Renal pelvis (tissue), 4 donors: Measurements from ENCODE around the gene RAB11B. TPM values are rescaled to one million over a fixed set of nuclear protein-coding genes. Genes with fewer than 3 reads are reported as not detected.
A peak's percentile ranks its signal among the peaks of the same experiment; 100 is the strongest.
"Not testable (repeated sequence)": the region's sequence is repeated elsewhere in the genome, so short reads cannot be mapped to it uniquely, and the experiment has no call there.

Experiments
- DNase-seq: peaks from one replicate; pipeline ENCODE4 v3.0.0-alpha.2; 2013
- polyA plus RNA-seq, 3 donors: library from polyadenylated mRNA; unstranded; fragments of 120-200 nt; gene quantifications; one replicate each; pipeline ENCODE4 v1.2.1, GENCODE V29; 2013; ENCODE audit not compliant: insufficient read length in 3 of 3

Gene RAB11B
- polyA plus RNA-seq, 3 donors = 161 to 180 (median 175) TPM

DNA sequence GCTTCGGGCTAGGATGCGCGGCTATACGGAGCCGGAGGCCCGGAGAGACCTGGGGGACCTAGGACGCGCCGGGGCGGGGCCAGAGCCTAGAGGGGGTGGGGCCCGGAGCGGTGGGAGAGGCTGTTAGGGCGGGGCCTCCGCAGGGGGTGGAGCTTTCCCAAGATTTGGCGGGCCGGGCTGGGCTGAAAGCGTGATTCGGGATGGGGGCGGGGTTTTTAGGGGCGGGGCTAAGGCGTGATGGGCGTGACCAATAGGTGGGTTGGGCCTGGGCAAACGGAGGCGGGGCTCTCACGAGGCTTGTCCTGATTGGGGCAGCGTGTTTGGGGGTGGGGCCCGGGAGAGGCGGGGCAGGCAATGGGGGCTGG, 439 bp downstream of the RAB11B start:
- peak; percentile 86 for DNase-seq

DNA sequence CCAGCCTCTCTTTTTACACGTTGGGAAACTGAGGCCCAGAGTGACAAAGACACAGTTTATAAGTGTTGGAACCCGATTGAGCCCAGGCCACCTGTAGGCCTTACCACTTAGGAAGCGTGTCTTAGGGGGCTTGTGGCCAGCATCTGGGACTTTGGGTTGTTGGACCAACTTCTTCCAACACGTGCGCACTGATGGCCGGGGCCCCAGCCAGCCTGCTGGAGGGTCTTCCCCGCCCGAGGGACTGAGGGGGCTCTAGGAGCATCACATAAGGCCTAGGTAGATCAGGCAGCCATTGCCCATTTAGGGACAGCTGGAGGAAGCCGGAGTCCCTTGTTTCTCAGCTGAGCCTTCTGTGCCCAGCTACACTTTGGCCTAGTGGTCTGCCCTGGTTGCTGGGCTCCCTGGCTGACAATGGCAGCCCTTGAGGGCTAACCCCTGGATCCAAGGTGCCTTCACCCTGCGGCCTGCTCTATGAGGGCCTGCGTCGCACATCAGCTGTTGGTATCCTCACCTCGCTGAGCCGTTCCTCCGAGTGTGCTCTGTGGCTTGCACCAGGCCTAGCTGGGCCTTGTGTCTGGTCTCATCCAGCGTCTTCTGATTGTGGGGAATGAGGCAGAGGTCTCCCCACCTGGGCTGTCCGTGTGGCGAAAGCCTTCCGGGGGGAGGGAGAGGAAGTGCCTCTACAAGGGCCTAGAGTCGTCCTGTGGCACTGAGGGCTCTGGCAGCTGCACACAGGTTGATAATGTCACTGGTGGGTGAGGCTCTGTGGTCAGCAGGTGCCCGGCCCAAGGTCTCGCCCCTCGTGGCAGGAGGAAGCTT, 1.2 kb downstream of the RAB11B start:
- DNase-seq = no peak

DNA sequence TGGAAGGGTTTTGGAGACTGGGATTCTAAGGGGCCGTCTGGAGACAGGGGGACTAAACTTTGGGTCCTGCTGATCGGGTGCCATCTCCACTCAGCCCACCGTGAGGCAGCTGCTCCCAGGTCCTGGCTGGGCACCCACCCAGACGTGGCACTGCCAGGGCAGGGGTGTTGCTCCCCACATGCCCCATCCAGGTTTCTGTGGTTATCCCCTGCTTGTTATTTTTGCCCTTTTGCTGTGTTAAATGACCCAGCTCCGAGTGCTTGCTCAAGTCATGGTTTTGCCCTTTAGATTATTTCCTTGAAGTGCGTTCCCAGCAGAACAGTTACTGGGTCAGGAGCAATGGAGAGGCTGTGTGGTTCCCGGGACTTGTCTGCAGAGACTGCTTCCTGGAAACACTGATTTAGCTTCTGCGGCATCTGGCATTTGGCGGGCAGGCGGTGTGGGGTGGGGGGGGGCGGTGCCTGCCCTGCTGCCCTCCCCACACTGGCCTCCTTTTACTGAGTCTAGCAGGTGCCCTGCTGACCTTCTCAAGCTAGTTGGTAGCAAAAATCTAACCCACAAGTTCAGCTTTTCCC, 1.9 kb downstream of the RAB11B start:
- no peak for DNase-seq

DNA sequence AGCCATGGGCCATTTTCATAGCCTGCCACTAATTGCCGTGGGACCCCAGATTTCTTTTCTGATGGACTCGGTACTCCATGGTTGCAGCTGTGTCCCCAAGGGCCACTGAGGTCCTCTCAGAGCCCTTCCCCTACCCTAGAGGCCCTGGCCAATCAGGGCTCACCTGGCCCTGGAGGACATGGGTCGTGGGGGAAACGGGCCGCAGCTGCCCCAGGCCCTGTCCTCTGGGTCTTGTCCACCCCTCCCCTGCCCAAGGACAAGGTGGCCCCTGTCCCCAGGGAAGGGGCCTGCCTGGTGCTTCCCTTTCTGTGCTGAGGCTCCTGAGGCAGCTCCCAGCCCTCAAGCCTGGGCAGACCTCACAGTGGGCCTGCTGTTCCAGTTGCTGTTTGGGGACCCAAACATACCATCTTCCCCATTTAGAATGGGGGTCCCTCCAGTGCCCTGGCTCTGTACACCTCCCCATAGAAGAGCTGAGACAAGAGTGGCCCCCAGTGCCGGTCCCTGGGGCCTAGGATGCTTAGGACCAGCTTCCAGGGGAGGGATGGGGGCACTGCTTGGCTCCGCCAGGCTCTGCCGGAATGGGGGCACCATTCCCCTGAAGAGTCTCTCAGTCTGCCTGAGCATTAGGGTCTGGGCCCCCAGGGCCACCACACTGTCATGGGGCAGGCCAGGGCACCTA, 3.2 kb downstream of the RAB11B start:
- no peak for DNase-seq

DNA sequence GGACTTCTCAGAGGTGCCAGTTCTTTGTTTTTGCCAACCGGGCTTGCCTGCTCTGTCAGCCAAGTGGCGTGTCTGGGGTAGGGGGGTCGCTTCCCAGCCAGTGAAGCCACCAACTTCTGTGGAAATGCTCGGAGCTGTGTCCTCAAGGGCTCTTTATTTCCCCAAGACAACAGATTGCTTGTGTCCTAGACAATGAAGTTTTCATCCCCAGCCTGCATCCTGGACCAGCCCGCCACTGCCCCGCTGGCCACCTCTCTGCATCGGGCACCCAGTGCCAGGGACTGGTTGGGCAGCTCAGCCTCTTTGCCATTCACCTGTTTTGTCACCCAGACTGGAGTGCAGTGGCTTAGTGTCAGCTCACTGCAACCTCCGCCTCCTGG, 3.7 kb downstream of the RAB11B start:
- no peak for DNase-seq

DNA sequence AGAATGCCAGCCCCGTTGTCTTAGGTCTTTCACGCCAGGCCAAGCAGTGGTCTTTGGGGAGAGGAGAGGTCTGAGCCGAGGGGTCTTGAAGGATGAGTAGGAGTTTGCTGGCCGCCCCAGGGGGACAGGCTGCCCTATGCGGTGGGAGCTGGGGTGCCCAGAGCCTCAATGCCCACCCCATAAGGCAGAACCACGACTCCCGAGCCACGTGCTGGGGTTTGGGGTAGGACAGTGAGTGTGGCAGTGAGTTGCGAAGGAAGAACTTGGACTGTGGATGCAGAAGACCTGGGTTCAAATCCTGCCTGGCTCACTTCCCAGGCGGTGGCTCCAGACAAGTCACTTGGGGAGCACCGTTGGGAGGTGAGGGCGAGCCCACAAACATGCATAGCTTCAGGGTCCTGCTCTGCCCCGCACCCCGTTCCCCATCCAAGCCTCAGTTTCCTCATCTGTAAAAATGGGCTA, 5.5 kb downstream of the RAB11B start:
- DNase-seq = no peak

DNA sequence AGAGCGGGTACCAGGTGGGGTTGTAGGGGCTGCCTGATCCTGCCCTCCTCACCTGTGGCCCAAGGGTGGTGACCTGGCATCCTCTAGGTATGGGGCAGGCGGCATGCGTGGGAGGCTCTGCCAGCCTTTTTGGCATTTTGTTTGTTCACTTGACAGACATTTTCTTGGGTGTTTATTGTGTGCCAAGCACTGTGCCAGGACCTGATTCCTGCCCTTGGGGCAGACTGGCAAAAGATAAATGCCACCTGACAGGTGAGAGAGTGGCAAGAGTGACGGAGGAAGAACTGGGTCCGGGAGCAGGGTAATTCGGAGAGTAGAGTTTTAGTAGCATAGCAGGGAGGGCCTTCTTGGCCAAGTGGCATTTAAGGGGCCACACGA, 6.0 kb downstream of the RAB11B start:
- DNase-seq = no peak

DNA sequence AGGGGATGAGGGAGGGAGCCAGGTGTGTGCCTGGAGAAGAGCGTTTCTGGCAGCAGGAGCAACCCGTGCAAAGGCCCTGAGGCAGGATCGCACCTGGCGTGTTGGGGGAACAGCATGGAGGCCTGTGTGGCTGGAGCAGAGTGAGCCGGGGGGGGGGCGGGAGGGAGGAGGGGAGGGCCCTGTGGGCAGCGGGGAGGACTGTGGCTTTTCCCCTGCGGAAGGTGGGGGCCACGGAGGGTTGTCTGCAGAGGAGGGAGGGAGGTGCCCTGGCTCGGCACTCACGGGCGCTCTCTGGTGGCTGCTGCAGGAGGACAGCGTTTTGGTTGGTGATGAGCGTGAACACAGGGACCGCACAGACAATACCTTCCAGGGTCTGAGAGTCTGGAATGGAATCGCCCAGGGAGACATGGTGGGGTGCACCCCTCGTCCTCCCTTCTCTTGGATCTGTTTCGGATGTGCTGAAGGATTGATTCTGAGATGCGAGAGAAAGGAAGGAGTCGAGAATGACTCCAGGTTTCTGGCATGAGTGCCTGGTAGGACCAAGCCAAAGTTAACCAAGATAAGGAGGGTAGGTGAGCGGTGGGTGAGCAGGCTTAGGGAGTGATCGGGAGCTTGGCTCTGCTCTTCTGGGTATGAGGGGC, 6.5 kb downstream of the RAB11B start:
- DNase-seq = no peak

DNA sequence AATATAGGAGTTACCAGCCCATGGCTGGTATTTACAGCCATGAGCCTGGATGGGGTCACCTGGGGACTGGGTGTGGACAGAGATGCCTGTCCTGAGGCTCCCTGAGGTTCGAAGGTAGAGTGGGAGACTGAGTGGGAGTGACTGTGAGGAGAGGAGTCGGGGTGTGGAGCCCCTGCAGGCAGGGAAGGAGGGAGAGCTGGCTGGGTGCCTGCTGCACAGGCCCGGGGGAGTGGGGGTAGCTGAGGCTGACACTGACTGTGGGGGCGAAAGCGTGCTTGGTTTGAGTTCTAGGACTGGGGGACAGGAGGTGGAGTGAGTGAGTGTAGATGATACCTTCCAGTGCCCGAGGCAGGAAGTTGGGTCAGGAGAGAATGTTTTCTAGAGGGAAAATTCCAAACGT, 7.1 kb downstream of the RAB11B start:
- no peak for DNase-seq

DNA sequence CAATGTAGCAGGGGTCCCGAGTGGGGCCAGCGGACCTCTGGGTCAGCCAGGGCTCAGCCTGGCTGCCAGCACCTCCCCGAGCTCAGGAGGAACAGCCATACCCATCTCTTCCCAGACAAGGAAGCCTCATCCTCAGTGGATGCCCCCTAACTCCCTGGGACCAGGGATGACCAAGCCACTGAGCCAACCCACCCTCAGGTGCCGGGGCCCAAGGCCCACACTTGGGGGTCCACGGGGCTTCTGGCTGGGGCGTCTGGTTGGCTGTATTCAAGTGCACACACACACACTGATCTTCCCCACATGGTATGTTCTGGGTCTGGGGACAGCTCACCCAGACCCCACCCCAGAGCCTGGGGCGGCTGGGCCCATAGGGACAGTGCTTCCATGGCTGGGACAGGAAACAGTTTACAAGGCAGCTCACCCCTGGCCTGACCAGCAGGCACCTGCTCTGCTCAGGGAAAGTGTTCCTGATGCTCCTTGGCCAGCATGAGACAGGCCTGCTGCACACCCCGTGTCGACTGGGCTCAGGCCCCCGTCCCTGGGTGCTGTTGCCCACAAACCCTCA, 7.7 kb downstream of the RAB11B start:
- no peak for DNase-seq

DNA sequence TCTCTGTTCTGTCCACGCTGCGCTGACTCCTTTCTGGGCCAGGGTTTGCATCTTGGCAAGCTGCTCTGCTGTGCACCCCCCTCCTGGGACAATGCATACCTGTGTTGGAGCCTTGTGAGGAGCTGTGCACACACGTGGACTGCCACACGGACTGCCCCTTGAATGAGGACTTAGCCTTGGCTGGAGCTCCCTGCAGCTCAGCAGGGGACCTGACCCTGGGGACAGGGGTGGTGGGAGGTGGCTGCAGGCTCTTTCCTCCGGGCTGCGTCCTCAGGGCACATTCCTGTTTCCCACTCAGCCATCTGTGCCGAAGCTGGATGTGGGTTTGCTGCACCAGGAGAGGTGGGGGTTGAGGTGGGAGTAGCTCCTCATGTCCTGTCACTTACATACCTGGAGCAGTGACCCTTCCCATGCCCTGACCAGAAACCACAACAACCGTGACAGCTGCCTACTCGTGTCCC, 8.2 kb downstream of the RAB11B start:
- DNase-seq = peak; percentile 75

DNA sequence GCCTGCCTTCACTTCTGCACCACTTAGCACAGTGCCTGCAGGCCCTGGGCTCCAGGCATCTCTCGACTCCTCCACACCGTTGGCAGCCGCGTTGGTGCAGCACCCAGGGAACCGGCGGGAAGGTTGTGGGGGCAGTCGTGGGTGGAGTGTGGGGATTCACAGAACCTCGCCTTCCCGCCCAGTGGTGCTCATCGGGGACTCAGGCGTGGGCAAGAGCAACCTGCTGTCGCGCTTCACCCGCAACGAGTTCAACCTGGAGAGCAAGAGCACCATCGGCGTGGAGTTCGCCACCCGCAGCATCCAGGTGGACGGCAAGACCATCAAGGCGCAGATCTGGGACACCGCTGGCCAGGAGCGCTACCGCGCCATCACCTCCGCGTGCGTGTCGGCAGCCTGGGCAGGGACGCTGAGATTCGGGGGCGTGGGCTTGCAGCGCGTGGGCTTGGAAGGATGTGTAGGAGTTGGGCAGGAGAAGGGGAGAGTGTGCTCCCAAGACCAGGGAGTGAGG, 9.6 kb downstream of the RAB11B start:
- no peak for DNase-seq

DNA sequence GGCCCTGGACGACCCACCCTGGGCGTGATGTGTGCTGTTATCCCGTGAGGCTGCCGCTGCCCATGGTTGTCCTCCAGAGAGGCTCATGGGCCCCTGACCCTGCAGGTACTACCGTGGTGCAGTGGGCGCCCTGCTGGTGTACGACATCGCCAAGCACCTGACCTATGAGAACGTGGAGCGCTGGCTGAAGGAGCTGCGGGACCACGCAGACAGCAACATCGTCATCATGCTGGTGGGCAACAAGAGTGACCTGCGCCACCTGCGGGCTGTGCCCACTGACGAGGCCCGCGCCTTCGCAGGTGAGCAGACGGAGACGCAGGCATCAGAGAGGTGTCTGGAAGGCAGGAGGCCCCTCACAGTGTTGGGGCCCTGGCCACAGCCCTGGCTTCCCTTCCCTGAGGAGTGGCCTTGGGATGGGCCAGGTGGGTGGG, 11.8 kb downstream of the RAB11B start:
- no peak for DNase-seq

DNA sequence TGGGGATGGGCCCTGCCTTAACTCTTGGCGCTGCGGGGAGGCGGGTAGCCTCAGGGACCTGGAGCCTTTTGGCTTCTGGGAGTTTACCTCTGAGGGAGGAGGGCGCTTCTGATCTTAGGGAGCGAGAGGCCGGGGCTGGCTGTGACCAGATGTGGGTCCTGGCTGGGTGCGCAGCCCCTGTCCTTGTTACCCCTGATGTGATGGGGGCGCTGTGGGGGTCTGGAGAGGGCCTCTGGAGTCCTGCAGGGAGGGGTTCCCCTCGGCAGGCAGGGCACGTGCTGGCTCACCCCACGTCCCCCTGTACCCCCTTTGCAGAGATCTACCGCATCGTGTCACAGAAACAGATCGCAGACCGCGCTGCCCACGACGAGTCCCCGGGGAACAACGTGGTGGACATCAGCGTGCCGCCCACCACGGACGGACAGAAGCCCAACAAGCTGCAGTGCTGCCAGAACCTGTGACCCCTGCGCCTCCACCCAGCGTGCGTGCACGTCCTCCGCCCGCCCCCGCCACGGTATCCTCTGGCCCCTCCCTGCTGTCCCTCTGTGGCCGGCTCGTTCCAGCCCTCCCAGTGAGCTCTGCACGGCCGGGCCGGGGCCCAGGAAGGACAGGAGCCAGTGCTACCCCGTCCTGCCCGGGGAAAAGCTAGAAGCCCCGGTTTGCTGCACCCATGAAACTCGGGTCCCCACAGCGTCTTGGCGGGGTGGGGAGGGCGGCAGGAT, 13.1 kb downstream of the RAB11B start:
- no peak for DNase-seq

DNA sequence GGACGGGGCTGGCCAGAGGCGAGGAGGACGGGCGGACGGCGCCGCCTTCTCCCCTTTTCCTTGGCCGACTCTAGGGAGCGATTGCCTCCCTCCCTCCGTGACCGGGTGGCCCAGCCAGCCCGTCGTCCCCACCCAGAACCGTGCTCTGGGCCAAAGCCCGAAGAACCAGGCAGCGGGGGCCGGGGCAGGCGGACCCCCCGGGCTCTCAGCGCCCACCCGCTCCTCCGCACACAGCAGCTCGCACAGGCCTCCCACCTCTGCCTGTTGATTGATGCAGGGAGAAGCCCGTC, 13.6 kb downstream of the RAB11B start:
- no peak for DNase-seq

DNA sequence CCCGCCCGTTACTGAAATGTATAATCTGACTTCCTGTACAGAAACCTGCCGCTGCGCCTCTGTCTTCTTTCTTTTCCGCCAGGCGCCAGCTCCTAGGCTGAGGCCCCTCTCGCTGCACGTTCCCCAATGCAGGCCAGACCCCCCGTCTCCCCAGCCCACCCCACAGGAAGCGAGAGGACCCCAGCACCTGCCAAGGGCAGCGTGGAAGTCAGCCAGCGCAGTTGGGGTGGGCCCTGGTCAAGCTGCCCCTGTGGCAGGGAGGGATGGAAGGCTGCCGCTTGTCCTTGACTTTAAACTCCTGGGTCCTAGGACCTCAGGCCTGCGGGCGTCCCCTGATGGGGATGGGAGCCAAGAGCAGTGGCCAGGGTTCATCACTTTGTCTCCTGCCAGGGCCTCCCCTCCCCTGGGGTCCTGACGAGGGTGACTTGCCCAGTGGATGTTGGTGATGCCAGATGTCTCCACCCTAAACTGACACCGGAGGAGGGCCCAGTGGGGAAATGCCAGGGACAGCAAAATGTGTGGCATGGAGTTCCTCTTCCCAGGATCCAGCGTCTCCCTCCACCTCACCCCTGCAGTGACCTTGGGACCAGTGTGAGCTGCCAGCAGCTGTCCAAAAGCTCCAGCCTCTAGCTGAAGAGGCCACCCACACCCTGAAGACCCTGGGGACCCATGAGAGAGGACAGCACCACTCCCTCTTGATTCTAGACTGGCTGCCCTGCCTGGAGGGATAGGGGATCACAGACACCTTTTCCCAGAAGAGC, 14.4 kb downstream of the RAB11B start:
- DNase-seq = no peak

DNA sequence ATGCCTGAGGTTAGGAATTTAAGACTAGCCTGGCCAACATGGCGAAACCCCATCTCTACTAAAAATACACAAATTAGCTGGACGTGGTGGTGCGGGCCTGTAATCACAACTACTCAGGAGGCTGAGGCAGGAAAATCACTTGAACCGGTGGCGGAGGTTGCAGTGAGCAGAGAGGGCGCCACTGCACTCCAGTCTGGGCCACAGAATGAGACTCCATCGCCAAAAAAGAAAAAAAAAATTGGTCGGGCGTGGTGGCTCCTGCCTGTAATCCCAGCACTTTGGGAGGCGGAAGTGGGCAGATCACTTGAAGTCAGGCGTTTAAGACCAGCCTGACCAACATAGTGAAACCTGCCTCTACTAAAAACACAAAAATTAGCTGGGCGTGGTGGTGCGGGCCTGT, 20.6 kb downstream of the RAB11B start:
- DNase-seq = not testable (repeated sequence)

DNA sequence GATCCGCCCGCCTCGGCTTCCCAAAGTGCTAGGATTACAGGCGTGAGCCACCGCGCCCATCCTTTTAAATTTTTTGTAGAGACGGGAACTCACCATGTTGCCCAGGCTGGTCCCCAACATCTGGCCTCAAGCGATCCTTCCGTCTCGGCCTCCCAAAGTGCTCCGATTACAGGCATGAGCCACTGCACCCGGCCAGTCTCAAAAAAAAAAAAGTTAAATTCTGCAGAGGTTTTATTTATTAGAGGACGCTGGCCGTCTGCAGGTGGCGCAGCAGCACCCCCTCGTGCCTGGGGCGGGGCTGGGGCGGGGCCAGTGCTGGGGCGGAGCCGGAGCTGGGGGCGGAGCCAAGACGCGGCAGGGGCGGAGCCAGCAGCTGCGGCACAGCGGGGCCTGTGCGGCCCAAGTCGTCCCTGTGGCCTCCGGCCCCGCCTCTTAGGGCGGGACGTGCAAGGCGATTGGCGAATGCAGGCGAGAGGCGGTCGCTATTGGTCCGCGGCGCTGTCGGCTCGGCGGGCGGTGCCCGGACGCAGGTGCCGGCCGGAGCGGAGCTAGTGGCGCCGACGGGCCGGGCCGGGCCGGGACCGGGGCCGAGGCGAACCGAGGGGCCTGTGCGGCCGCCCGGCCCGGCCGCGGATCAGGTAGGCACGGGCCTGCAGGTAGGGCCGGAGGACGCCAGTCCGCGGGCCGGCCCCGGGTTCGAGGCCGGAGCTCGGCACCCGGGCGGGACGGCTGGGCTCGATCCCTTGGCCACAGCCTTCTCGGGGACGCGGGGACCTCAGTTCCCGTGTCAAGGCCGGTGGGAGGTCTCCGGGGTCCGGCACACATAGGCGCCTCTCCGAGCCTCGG, 22.8 kb downstream of the RAB11B start, which contains the start of gene MARCHF2:
TSS of gene MARCHF2 (plus strand) at position 523 of the 846 bp plus-strand sequence. CDS start 8,536 bp downstream, outside the sequence.
- DNase-seq = peak; percentile 96

DNA sequence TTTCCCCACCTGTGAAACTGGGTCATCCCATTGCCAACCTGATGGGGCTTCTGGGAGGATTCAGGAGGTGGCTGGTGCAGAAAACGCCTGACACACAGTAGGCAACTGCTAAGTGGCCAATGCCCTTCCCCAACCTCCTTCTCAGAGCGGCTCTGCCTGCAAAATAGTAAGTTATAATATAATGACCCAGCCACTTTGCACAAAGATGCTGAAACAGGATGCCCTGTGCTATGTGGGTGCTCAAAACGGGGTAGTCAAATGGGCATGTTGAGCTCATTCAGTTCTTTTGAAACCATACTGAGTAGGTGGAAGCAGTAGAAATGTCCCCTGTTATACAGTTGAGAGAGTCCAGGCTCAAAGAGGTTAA, 23.5 kb downstream of the RAB11B start:
- DNase-seq = no peak

DNA sequence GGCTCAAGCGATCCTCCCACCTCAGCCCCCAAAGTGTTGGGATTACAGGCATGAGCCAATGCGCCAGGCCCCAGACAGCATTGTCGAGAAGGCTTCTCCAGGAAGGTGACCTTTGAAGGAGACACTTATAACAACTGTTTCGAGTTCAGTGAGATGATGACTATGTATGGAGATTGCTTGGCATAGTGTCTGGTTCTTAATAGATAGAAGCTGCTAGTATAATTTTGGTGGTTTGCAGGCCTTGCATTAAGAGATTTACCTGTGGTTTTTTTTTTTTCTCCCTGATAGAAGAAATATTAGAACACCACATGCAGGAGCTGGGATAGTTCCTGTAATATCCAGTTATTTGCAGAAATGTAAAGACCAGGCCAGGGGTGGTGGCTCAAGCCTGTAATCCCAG, 26.6 kb downstream of the RAB11B start:
- DNase-seq = no peak
